DMS 273 (cell line): Measurements from ENCODE around the gene INPPL1.

Experiments used
- DNase-seq: peaks from one replicate; lab custom pipeline; 2025; ENCODE audit not compliant: unreplicated experiment; lab: John Stamatoyannopoulos, UW

The INPPL1 gene

DNA sequence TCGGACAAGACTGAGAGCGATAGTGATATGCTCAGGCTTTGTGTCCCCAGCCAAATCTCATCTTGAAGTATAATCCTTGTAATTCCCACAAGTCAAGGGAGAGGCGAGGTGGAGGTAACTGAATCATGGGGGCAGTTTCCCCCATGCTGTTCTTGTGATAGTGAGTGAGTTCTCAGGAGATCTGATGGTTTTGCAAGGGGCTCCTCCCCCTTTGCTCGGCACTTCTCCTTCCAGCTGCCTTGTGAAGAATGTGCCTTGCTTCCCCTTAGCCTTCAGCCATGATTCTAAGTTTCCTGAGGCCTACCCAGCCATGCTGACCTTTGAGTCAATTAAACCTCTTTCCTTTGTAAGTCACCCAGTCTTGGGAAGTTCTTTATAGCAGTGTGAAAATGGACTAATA, 15.5 kb upstream of the INPPL1 start:
- DNase-seq: no peak

DNA sequence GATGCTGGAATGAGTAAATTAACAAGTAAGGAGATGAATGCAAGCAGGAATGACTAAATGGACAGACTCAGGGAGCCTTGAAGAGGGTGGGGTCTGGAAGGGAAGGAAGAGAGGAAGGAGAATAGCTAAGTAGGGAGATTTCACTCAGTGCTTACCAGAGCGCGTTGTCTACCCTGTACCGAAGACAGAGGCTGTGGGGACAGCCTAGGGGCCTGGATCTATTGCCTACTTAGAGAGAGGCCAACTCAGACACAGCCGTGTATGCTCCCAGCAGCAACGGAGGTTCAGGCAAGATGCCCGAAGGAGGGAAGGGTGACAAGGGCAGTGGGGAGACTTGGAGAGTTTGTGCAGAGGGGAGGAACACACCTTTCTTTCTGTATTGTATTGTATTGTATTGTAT, 7.9 kb upstream of the INPPL1 start, which contains the start of gene FOLR2:
TSS of gene FOLR2 (plus strand) at position 157 of the 400 bp plus-strand sequence. CDS start 1,791 bp downstream, outside the sequence.
- no peak for DNase-seq

DNA sequence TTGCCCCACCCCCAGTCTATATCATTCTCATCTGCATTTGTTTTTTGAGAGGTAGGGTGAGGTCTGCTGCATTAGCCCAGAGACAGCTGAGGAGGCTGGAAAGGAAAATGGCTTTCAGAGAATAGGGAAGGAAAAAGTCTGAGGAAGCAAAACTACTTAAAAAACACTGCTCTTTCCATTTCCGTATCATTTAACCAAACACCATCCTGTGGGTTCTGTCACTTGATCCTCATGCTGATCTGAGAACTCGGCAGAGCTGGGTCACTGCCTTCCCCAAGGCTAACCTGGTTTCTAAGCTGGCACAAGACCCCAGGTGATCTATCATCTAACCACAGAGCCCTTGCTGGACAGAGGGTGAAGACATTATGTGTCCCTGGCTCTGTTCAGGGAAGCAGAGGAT, 6.7 kb upstream of the INPPL1 start:
- no peak for DNase-seq

DNA sequence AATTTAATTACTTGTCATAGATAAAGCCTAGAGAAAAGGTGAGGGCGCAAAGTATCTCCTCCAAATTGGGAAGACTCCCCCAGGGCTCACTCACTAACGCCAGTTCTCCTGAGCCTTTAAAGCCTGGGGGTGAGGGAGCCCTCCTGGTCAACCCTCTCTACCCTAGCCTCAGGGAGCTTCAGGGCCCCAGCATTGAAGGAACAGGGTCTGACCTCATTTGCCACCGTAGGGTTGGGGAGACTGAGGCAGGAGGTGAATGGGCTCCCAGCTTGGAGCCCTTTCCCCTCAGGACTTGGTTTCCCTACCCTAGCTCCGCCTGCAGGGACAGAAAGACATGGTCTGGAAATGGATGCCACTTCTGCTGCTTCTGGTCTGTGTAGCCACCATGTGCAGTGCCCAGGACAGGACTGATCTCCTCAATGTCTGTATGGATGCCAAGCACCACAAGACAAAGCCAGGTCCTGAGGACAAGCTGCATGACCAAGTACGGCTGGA, 6.3 kb upstream of the INPPL1 start:
- no peak for DNase-seq

DNA sequence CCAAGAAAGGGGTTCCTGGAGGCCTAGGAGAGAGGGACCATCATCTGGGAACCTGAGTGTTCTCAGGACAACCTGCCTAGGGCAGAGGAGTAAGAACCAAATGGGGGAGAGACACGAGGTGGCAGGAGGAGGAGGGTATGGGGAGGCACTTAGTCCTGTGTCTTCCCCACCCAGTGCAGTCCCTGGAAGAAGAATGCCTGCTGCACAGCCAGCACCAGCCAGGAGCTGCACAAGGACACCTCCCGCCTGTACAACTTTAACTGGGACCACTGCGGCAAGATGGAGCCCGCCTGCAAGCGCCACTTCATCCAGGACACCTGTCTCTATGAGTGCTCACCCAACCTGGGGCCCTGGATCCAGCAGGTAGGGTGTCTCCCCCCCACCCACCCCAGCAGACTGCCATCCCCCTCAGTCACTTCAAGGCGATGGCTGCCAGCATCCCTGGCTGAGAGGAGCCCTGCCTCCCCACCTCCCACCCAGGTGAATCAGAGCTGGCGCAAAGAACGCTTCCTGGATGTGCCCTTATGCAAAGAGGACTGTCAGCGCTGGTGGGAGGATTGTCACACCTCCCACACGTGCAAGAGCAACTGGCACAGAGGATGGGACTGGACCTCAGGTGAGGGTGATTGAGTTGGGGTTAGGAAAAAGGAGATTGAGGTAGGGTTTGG, 3.7 kb upstream of the INPPL1 start:
- DNase-seq: no peak

DNA sequence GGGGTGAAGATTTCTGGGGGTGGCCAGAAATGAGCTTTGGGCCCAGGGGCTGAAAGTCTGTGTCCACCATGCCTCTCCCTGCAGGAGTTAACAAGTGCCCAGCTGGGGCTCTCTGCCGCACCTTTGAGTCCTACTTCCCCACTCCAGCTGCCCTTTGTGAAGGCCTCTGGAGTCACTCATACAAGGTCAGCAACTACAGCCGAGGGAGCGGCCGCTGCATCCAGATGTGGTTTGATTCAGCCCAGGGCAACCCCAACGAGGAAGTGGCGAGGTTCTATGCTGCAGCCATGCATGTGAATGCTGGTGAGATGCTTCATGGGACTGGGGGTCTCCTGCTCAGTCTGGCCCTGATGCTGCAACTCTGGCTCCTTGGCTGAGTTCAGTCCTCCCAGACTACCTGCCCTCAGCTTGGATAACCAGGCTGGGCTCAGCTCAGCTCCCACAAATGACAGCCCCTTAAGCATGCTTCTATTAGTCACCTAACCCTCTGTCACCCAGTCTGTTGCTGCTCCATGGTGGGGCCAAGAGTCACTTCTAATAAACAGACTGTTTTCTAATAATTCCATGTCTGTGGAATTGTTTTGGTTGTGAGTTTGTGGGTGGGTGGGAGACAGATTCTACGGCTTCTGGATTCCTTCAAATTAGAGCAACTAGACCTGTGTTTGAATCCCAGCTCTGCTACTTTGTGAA, 3.0 kb upstream of the INPPL1 start:
- no peak for DNase-seq

DNA sequence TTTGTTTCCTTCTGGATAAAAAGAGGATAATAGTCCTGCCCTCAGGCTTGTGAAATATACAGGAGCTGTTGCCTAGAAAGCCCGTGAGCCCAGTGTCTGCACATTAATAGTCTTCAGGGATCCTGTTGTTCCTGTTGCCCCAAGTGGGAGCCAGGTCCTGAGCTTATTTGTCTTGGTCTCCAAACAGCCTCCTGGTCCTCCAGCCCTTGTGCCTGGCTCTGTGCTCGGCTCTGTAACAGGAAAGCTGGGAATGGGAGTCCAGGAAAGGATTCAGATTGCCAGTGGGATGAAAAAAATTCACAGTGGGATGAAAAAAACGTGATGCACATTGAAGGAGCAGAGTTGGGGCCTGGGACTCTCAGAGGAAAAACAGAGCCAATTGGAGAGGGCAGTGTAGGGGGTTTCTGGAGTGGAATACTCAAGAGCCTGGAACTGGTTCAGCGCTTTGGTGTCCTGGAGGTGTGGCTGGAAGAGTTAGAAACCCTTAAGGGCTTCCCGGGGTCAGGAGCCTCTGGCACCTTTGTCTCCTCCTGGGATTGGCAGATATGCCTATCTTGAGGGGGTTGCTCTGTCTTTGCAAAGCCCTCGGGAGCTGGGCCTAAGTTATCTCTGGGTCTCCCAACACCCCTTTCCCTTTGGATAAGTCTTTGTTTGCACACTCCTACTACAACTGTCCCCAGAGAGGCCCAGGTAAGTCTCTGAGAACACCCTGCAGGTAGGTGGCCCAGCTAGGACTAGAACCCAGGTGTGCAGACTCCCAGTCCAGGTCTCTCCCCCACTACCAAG, 2.3 kb upstream of the INPPL1 start:
- peak; percentile 7 for DNase-seq

DNA sequence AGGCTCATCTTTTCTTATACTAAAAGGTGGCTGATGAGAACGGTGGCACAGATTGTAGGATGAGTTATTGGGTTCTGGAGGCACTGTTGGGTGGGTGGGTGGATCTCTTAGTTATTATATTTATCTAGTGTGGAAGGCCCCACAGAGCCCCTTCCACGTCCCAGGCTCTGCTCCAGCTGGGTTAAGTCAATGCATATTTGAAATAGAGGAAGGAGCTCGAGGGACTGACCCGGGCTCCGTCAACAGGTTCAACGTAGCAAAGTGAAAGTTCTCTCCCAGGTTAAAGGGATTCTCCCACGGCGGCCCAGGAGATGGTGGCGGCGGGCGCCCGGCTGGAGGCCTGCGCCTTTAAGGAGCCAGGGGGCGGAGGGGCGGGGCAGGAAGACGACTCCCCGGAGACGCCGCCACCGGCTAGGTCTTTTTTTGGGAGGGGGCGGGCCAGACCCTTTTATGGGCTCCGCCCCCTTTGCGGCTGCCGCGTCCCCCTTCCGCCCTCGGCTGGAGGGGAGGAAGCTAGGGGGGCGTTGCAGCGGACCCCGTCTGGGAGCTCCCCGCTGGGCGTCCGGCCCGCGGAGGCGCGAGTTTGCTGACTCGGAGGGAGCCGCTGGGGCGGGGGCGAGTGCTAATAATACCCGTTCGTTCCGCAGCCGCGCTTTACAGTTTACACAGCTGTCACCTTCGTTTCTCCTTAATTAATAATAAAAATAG, 1.5 kb upstream of the INPPL1 start:
- peak; percentile 92 for DNase-seq

DNA sequence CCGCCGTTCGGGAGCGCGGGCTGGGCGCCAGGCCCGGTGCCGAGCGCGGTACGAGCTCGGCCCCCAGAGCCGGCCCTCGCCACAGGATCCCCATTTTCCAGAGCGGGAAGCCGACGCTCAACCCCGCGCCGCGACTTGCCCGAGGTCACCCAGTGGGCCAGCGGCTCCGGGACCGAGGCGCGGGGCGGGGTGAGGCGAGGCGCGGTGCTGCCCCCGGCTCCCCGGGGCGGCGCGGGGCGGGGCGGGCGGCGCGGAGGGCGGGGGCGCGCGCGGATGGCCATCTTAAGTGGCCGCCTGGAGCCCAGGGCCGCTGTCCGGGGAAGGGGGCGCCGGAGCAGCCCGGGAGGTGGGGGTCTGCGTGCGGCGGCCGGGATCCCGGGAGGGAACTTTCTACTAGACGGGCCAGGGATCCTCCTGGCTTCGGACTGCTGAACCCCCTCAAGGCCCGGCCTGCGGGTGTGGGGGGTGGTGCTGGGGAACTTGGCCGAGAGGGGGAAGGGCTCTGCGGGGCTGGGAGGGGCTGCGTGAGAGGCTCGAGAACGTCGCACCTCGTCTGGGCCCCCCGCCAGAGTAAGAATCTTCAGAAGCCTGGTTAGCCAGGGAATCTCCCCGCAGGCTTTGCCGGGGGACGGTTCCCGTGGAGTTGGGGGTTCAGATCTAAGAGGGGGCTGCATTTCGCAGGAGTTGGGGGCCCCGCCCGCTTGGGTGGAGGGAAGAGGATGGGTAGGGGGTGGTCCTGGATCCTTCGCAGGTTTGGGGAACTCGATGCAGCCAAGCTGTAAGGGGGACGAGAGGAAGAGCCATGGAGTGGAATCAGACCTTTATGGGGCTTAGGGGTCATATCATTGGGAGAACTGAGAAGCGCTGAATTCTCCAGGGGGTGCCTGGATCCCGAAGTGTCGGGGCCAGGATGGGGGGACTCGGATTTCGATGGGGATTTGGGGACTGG, 678 bp upstream of the INPPL1 start:
- peak; percentile 80 for DNase-seq

DNA sequence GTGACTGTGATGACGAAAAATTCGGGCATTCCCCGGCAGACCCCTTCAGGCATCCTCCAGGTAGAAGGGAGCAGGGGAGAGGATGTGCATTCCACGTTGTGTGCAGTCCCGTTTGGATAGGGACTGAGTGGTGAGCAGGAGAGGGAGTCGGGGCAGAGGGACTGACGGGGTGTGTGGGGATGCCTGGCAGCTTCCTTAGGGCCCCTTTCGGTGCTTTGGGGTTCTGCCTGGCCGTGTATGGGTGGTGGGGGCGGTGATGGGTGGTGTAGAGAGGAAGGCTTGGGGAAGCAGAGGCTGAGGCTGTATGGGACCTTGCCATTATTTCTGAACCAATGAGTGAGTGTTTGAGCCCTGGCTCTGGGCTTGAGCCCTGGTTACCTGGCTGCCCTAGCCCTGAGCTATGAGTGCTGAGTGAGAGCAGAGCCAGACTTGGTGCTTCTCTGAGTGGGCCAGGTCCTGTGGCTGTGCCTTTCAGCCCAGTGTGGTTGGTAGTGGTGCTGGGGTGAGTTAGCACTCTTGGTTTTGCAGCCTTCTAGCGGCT, 914 bp downstream of the INPPL1 start:
- DNase-seq: peak; percentile 16

DNA sequence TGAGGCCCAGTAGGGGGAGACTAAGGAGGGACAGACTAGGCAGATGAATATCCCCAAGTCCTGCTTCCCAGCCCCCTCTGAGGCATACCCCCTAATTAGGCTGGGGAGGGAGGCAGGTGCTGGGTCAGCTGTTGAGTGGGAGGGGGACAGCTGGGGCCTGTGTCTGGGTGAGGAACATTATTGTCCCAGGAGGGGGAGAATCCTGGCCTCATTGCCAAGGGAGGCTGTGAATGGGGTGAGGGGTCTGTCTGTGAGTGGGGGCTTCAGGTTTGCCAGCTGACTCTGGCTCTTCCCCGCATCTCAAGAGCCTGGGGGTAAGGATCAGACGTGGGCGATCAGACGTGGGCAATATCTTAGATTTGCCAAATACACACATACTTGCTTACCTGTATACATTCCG, 2.1 kb downstream of the INPPL1 start:
- peak; percentile 43 for DNase-seq

DNA sequence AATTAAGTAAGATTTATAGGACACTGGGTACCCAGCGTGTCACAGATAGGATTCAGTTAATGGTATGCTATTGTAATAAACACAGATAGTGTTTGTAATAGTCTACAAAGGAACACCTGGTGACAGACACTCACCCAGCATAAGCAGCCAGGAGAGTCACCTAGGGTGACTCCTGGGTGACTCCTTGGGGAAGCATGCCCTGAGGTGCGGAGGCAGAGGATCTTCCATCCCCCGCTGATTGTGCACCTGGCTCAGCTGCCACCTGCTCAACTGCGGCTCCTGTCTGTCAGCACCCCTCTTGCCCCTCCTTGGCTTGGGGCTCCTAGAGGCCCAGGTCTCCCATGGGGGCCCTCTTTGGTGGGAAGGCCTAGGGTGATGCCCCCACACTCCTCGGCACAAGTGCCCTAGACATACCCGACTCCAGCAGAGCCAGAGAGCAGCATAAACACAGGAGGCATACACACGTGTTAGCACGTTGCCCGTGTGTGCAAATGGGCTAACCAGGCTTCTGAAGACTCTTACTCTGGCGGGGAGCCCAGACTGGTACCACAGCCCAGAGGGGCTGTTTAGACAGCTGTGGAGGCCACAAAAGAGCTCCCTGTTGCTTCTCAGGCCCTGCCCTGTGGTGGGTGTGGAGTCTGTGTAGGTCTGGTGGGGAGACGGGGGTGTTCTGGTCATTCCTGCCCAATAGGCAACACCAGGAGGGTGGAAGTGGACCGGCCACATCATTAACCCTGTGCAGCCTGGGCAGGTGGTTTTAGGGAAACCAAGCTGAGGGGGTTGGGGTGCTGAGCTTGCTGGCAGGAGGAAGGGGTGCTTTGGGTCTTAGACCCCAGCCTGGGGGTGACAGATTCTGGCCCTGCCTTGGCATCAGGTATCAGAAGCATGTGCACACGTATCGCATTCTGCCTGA, 3.0 kb downstream of the INPPL1 start:
- DNase-seq: peak; percentile 76

DNA sequence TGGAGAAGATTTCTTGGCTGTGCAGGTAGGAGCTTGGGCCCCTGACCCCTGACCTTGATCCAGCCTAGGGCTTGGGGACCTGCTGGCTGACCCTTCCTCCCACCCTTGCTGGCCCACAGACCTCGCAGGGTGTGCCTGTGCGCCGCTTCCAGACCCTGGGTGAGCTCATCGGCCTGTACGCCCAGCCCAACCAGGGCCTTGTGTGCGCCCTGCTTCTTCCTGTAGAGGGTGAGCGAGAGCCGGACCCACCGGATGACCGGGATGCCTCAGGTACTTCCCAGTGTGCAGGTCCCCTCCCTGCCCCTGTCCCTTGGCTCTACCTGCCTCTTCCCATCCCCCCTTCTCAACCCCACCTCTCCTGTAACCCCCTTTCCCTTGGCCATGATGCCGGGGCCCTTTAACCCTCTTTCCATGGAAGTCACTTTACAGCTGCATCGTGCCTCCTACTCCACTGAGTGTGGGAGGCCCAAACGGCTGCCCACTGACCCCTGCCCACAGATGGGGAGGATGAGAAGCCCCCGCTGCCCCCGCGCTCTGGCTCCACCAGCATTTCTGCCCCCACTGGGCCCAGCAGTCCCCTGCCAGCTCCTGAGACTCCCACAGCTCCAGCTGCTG, 3.8 kb downstream of the INPPL1 start:
- DNase-seq: no peak

DNA sequence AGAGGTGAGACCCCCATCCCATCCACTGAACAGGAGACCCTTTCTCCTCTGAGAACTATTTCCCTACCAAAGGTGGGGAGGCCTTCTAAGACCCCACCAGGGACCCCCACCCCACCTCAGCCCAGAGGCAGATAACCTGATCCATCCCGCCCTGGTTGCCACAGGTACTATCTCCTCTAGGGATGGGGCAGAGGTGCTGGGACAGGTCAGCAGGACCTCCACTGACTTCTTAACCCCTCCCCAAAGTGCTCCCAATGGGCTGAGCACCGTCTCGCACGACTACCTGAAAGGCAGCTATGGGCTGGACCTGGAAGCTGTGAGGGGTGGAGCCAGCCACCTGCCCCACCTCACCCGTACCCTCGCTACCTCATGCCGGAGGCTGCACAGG, 4.3 kb downstream of the INPPL1 start:
- no peak for DNase-seq

DNA sequence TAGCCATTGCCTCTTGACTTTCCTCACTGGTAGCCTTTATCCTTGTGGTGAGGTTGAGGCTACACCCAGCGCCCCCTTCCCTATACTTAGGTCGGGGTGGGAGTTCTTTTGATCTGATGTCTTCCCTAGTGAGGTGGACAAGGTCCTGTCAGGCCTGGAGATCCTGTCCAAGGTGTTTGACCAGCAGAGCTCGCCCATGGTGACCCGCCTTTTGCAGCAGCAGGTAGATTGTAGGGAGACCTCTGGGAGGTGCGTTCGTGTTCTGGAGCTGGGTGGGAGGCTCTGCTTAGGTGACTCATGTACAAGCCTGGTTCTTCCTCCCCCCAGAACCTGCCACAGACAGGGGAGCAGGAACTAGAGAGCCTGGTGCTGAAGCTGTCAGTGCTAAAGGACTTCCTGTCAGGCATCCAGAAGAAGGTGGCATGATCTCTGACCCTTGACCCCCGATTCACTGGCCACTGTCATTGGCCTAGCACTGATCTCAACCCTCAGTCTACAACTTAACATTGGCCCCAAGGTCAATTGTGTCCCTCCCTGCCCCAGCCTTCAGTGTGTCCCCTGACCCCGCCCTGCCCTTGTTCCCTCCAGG, 4.9 kb downstream of the INPPL1 start:
- no peak for DNase-seq

DNA sequence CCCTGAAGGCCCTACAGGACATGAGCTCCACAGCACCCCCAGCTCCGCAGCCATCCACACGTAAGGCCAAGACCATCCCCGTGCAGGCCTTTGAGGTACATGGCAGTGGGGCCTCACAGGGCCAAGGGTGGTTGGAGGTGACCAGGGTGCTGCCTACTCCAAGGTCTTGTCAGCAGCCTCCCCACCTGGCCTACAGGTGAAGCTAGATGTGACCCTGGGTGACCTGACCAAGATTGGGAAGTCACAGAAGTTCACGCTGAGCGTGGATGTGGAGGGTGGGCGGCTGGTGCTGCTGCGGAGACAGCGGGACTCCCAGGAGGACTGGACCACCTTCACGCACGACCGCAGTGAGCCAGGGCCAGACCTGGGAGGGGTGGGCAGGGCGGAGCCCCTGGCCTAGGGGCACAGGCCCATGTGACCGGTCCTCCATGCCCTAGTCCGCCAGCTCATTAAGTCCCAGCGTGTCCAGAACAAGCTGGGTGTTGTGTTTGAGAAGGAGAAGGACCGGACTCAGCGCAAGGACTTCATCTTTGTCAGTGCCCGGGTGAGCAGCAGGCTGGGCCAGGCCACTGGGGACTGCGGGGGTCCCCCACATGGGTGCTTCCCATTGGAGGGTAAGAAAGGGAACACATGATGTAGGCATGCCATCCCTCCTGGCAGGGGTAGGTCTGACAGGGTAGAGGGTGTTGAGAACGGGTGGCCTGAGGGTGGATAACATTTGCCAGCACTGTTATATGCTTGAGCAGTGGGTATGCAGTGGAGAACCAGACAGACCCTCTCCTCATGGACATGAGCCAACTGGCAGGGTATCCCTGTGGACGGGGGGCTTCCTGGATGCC, 5.6 kb downstream of the INPPL1 start:
- no peak for DNase-seq

DNA sequence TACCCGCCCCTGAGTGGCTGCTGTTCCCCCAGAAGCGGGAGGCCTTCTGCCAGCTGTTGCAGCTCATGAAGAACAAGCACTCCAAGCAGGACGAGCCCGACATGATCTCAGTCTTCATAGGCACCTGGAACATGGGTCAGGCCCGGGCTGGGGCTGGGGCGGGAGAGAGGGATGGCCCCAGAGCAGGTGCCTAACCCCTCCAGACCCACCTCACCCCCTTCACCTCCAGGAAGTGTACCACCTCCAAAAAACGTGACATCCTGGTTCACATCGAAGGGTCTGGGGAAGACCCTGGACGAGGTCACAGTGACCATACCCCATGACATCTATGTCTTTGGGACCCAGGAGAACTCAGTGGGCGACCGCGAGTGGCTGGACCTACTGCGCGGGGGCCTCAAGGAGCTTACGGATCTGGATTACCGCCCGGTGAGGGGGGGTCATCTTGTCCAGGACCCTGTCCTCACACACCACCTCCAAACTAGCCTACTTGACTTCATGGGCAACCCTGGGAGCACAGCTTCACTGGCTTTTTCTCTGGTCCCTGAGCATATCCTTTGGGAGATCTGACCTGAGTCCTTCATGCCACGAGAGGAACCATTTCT, 6.3 kb downstream of the INPPL1 start:
- DNase-seq: no peak
